HG02885 (cell line): ENCODE results near the gene USF3.

Experiments used
- ATAC-seq: cut with Tn5 transposase; IDR thresholded peaks from one replicate; pipeline ENCODE4 v1.9.1; 2021; ENCODE audit warnings: mild to moderate bottlenecking; ENCODE audit not compliant: unreplicated experiment, poor library complexity

Gene USF3

DNA sequence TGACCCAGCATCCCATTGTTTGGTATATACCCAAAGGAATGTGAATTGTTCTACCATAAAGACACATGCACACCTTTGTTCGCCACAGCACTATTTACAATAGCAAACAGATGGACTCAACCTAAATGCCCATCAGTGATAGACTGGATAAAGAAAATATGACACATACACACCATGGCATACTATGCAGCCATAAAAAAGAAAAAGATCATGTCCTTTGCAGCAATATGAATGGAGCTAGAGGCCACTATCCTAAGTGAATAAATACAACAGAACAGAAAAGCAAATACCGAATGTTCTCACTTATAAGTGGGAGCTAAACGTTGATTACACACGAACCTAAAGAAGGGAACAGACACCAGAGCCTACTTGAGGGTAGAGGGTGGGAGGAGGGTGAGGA lies 11.4 kb upstream of the USF3 start:
- ATAC-seq, result no peak

DNA sequence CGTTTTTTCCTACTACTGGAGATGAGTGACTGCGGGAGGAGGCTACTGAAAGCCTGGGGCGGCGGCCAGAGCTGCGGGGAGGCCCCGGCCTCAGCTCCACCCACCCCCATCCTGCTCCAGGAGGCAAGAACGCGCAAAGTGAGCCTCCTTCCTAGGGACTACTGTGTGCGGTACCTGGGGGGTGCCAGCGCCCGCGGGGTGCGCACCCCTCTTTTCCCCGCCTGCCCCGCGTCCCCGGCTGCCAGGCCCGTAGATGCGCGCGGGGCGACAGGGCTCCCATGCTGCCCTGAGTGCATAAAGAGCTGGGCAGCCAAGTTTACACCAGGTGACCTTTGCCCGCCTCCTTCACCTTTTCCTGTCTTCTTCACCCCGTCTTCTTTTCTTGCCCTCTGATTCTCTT lies 2.5 kb upstream of the USF3 start:
- no peak for ATAC-seq

DNA sequence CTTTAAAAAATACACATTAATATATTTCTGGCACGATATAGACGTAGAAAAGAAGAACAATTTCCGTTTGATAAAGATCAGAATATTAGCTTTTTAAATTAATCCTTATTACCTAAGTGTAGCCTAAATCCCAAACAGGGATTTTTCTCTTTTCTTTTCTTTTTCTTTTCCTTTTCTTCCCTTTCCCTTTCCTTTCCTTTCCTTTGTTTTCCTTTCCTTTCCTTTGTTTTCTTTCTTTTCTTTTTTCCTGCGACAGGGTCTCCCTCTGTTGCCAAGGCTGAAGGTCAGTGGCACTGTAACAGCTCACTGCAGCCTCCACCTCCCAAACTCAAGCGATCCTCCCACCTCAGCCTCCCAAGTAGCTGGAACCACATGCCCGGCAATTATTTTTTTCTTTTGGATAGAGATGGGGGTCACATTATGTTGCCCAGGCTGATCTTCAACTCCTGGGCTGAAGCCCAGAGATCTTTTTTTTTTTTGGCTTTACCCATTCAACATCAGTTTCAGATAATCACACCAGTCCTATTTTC lies 1.8 kb upstream of the USF3 start:
- no peak for ATAC-seq

DNA sequence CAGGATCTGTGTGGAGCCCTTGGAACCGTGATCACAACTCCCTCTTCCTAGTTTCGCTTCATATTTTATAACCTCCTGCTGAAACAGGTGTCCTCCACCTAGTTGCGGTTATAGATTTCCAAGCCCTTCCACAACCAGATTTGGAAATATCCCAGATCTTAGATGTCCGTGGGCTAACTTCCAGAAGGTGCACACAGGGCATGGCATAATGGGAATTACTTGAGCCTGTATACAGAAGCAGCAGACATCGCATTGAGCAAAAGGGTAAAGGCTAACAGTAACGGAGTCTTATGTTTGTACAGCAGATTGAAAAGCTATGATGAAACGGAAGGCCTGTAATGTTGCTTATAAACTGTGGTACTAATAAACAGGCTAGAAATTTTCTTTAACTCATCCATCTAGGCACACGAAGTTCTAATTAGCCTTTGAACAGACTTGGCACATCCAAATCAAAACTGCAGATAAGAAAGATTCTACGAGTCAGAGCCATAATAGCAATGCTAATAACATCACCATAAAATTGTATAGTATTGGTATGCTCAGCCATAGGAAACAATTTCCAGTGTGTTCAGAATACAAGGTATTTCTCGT lies 1.2 kb upstream of the USF3 start:
- ATAC-seq, result no peak

DNA sequence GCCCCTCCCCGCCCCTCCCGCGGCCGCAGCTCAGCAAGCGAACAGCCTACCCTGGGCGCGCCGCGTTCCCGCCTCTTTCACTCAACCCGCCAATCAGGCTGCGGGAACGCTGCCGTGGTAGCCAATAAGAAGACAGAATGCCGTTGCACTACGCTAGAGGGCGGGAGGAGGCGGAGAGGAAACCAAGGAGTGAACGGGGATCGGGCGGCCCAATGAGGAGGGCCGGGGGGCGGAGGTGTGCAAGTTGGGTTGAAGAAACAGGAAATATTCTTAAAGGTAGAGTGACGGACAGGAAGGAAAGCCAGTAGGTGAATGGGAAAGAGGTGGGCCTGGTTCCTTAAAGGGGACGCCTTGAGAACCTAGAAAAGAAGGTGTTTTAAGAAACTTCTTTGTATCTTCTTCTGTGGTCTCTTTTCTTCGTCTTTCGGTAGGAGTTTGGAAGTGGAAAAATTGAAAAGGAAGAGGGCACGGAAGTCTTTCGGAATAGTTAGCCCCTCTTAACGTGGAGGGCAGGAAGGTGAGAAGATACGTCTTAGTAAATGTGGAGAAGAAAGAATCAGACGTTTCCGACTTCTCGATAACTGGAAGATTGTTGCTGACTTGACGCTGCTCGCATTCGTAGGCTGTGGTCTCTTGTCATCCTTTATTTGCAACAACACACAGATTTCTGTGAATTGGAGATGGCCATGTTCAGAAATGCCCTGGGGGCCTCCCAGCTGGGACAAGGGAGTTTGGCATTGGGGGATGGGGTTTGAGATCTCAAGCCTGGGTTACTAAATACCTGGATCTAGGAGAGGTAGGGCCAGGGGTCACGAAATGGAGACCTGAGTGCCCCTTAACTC lies 437 bp upstream of the USF3 start:
- peak; percentile 94 for ATAC-seq

DNA sequence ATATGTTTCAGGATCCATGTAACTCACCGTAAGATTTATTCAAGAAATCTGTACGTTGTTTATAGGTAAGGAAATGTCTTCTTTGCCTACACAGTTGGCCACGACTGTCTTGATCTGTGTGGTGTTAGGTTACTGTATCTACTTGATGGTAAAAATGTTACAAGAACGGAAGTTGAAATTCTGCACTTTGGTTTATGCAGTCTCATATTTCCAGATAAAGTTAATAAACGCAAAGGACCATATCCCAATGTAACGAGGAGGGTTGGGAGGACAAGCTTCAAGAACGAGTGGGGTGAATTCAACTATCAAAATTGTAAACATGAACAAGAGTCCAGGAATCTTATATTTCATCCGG lies 1.0 kb downstream of the USF3 start:
- no peak for ATAC-seq

DNA sequence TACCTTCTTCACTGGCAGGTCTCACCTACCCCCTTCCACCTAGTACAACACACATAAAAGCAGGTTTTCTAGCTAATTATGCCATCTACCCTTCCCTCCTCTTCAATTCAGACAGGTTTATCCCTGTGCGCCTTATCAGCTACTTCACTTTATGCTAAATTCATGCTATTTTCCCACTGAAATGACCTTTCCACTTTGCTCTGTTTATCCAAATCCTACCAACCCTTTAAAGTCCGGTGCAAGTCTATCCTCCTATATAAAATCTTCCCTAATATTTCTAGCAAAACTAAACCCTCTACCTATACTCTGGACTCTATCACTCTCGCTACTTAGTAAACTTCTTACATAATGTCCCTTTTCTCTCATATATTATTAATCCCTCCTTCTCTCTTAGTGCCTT lies 6.0 kb downstream of the USF3 start:
- no peak for ATAC-seq

DNA sequence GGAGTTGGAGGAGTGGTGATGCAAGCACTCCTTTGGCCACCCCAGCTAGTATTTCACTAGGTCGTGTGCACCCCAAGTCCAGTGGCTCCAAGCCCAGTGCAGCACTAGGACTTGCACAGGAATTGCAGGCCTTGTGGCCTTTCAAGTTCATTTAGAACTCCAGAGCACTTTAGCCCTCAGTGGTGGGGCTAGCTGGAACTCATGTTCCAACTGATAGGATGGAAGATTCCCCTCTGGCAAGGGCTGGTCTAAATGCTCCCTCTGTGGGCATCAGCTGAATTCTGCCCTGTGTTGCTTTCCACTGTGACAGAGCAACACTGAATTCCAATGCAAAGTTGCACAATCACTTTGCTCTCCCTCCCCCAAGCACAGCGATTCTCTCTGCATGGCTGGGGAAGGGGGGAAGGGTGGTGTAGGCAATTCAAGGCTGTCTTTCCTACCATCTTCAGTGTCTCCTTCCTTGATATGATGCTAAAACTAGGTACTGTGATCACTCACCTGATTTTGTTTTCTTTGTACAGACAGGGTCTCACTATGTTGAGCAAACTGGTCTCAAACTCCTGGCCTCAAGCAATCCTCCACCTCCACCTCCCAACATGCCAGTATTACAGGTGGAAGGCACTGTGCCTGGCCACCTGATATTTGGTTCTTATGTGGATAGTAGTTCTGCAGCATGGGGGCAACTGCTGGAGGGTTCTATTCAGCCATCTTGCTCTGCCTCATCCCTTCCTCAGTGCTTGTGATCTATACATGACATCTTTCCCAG lies 10.3 kb downstream of the USF3 start:
- no peak for ATAC-seq

DNA sequence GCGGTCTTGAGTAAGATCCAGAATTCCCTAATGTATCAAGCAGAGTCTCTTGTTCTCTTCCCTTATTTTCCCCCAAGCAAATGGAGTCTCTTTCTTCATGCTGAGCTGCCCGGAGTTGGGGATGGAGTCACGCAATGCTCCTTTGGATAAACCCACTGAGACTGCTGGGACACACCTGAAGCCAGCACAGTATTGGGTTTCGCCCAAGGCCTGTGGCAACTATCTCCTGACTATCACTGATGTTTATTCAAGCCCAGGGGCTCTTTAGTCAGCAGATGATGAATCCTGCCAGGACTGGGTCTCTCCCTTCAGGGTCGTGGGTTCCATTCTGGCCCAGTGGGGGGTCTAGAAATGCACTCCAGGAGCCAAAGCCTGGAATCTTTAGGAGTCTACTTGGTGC lies 11.3 kb downstream of the USF3 start:
- ATAC-seq, result no peak

DNA sequence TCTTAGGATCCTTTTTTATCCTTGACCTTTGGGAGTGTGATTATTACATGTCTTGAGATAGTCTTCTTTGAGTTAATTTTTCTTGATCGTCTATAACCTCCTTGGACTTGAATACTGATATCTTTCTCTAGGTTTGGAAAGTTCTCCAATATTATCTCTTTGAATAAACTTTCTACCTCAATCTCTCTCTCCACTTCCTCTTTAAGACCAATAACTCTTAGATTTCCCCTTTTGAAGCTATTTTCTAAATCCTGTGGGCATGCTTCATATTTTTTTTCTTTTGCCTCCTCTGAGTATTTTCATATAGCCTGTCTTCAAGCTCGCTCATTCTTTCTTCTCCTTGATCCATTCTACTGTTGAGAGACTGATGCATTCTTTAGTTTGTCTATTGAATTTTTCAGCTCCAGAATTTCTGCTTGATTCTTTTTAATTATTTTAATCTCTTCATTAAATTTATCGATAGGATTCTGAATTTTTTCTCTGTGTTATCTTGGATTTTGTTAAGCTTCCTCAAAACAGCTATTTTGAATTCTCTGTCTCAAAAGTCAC lies 12.1 kb downstream of the USF3 start:
- no peak for ATAC-seq

DNA sequence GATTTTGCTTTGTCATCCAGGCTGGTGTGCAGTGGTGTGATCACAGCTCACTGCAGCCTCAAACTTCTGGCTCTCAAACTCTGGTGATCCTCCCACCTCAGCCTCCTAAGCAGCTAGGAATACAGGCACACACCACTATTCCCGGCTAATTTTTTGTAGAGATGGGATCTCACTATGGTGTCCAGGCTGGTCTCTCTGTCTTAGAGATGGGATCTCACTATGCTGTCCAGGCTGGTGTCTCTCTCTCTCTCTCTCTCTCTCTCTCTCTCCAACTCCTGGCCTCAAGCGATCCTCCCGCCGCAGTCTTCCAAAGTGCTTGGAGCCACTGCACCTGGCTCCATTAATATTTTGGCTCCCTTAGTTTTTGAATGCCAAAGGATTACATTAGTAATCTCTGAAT lies 17.7 kb downstream of the USF3 start:
- ATAC-seq, result no peak

DNA sequence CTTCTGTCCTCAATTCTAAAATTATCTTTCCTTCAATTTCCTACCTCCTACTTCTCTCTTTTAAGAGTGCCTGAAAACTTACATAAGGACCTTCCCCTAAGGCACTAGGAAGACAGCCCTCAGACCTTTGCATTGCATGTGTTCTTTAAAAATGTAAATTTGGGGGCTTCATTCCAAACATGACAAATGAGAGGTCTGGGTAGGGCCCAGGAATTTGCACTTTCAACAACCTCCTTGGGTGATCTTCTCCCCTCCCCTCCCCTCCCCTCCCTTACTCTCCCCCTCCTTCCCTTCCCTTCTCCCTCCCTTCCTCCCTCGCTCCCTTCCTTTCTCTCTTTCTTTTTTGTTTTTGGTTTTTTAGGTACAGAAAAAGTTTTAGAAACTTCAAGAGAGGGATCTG lies 18.7 kb downstream of the USF3 start:
- ATAC-seq, result no peak

DNA sequence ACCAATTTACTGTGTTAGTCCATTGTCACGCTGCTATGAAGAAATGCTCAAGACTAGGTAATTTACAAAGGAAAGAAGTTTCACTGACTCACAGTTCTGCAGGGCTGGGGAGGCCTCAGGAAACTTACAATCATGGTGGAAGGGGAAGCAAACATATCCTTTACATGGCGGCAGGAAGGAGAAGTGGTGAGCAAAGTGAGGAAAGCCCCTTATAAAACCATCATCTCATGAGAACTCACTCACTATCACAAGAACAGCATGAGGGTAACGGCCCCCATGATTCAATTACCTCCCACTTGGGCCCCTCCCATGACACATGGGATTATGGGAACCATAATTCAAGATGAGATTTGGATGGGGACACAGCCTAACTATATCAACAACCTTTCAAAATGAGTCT lies 20.2 kb downstream of the USF3 start:
- ATAC-seq, result no peak

DNA sequence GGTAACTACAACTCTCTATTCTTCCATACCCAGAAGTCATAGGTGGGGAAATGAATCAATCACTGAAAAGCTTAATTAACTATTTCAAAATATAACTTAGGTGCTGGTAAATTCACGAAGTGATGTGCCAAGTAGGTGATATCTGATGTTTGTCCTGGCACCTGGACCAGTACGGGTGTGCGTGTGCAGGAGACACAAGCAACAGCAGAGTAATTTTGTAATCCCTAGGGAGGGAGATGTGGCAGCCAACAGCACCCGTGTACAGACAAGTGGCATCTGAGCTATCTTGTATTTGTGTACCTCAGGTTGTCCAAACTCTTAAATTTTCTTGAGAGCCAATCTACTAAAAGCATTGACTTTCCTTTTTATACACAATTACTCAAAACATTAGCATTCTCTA lies 22.8 kb downstream of the USF3 start:
- ATAC-seq, result no peak

DNA sequence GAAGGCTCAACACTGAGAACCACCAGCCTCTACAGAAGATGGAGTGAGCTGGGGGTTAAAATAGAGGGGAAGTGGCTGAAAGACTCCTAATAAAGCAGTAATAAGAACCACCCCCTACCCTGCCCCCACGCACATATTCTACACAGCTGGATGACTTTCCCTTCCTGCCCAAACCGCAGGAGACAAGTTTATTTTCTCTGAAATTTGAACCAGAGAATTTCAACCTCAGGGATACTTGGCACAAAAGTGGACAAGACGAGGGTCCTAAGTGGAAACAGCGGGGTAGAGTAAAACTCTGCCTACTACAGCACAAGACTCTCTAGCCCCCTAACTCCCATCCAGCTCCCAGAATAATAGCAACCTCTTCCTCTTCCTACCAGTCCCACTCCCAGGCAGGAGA lies 28.4 kb downstream of the USF3 start:
- no peak for ATAC-seq

DNA sequence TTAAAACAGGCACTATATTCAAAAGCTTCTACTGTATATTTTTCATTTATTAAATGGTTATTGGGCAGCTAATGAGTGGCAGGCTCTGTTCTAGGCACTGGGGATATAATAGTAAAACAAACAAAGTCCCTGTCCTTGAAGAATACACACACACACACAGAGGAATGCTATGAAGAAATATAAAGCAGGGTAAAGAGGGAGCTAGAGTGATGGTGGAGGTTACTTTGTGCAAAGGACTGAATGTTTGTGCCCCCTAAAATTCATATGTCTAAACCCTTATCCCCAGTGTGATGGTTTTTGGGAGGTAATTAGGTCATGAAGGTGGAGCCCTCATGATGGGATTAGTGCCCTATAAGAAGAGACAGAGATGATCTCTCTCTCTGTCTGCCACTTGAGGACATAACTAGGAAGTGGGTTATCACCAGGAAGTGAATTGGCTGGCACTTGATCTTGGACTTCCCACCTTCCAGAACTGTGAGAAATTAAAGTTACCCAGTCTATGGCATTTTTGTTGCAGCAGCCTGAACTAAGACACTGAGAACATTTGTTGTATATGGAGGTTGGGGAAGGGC lies 31.8 kb downstream of the USF3 start:
- no peak for ATAC-seq

DNA sequence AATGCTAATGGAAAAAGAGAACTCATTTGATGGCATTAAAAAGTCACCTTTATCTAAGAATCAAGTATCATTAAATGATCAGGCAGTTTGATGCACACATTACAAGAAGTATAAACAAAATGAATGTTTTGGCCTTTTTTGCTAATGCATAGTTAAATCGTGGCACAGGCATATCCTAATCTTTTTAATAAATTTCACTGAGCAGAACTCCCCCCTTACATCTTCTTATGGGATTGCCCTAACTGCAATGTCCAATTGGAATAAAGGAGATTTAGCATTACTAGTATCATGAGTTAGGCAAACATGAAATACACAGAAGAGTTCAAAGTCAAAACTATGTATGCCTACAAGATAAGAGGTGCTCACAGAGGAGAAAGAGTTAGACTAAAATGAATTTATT lies 32.7 kb downstream of the USF3 start:
- no peak for ATAC-seq

DNA sequence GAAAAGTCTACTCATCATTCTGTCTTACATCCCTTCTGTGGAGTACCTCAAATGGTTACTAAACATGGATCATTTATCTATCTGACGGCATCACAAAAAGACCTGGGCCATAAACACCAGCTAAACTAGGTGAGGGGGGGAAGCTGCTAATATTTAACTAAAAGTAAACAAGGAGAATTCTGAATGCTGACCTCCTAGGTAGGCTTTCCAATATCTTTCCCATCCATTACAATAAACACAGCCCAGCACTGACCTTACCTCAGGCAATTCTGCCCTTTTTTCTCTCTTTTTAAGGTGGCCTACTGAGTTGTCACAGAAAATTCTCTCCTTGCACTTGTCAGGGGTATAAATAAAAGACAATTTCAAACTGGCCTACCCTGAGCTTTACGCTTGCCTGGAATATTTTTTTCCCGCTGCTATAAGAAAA lies 33.1 kb downstream of the USF3 start:
- no peak for ATAC-seq

DNA sequence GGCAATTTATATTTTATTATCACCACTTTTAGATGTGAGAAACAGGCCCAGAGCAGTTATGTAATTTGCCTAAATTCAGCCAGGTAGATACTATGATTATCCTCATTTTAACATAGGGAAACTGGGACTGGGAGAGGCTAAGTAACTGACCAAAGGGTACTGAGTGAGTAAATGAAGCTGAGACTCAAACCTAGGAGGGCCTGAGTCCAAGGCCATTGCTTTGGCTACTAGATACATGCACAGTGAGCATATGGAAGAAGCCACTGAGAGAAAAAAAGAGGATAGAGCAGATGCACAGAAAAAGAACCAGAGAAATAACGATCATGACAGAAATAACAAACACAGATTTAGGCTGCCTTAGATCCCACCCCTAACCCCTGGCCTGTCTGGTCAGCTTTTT lies 33.6 kb downstream of the USF3 start:
- no peak for ATAC-seq

DNA sequence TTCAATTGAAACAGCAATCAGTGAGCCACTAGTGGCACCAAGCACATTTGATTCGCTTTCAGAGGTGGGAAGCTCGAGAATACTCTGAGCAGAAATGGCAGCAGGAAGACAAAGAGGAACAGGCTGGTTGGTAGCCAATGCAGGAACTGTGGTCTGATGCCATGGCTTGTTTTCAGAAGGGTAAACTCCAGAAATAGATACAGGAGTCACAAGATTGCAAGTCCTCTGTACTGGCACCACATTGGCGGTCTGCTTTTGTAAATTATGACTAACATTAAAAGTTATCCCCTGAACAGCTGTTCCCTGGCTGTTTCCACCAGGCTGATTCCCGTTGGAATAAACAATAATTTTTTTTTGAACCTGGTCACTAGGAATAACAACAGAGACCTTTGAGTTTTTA lies 35.5 kb downstream of the USF3 start:
- ATAC-seq, result no peak

DNA sequence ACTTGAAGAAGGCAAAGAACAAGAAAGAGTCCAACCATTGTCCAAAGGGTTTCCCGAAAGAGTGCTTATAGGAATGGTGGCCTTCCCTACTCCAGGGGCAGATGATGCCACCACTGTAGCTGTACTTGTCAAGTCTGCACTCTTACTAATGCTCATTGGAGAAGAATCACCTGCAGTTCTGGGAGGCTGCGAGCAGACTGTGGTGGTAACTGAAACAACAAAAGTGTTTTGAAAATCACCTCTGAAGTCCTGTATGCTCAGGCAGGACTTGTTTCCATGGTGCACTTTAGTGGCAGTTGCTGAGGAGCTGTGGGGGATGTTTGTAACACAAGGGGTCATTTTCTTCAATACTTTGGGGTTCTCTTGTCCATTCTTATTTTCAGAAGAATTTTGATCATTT lies 36.0 kb downstream of the USF3 start:
- ATAC-seq, result no peak
